Hair follicular keratinocyte (primary cell): ENCODE data around the gene ADRA2B. TPM values are rescaled to one million over a fixed set of nuclear protein-coding genes. Genes with fewer than 3 reads are reported as not detected.

ENCODE experiments used
- total RNA-seq: library from RNA; depleted of rRNA; stranded (reverse); fragments of >200 nt; gene quantifications from 2 replicates; pipeline ENCODE4 v1.2.3, GENCODE V29; 2015

The ADRA2B gene
- total RNA-seq = 0.08 TPM in 1 of 2 replicates, not detected in the other

DNA sequence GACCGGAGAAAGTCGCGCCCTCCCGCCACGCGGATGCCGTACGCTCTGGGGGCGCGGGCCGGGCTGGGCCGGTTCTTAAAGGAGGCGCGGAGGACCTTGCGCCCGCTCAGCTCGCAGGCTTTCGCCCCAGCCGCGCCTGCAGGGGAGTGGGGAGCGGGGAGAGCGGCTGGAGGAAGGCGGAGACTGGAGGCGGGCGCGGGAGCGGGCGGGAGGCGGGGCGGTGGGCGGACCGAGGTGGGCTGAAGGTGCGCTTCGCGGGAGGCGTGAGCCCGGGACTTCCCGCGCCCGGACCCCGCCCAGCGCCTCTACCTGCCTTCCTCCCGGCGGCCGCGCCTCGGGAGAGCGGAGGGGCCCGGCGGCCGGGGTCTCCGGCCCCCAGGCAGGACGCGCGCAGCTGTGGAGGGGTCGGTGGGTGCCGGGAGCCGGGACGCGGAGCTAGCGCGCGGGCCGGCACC is at the start of gene ADRA2B:
TSS of gene ADRA2B (minus strand) at position 148 of the 455 bp plus-strand sequence. CDS start 422 bp downstream, outside the sequence.

DNA sequence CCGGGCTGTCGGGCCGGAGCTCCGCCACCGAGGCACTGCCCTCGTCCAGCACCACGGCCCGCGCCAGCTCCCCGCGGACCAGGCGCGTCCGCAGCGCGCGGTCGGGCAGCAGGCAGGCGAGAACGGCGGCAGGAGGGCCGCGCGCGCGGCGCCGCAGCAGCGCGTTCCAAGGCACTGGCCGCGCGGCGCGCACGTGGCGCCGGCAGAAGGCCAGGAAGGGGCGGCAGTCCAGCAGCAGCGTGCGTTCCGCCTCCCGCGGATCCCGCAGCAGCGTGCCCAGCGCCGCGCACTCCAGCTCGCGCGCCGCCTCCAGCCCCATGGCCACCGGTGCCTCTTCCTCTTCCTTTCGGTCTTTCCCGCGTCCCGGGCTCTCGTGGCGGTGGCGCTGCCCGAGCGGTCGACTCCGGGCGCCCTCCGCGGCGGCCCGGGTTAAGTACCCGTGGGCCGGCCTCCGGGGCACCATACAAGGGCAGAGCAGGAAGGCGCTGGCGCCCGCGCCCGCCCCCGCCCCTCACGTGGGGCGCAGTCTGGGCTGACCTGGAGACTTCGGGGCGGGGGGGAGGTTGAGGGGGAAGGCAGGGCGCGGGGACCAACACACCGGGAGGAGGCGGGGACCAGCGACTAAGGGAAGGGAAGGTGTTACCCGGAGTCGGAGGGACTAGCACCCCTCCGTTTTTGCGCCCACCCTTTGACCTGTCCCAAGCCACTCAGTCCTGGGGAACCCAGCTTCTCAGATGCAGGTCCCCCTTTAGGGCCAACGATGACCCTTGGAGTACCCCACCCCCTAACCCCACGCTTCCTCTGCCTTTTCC is 28.9 kb upstream of the ADRA2B start, which contains the start of gene DUSP2:
TSS of gene DUSP2 (minus strand) at position 405 of the 812 bp plus-strand sequence. CDS start at position 319, 86 bp downstream.

DNA sequence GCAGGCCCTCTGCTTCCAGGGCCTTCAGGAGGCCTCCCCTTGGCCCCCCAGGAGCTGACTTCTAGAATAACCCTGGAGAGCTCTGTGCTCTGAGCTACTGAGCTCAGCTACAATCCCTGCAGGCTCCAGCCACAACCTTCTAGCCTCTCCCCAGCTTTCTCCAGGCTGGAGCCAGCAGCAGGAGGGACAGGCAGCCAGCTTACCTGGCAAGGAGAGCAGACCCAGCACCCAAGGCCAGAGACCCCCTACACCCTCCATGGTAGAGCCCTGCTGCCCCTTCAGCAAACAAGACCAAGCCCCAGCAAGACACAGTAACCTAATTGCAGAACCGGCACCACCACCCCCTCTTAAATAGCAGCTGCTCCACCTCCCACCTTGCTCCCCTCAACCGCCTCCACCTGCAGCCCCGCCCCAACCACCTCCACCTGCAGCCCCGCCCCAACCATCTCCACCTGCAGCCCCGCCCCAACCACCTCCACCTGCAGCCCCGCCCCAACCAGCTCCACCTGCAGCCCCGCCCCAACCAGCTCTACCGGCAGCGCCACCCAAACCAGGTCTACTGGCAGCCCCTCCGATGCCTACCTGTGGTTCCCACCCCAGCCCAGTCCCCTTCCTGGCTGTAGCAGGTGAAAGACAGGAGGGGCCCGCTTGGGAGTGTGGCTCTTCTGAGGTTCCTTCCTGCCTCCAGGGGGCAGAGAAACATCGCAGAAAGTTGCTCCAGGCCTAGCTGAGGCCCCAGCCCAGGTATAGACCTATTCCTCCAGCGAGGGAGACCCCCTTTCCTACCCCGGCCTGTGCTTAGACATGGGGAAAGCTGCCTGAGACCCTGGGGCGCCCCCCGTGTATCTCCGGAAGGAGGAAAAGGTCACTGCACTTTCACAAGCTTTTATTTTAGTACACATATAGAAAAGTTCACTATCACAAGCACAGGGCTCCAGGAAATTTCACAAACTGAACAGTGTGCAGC is 22.1 kb upstream of the ADRA2B start, which contains the start of gene ASTL:
TSS of gene ASTL (minus strand) at position 324 of the 967 bp plus-strand sequence. CDS start at position 258, 66 bp downstream.

Other genes with a start within 250 kb of the ADRA2B start
- gene ANKRD36C, start 124.7 kb downstream of the ADRA2B start, total RNA-seq = 6.7 and 7.3 TPM in 2 replicates
- 1.4 and 2.8 TPM in 2 replicates for gene GPAT2, start 81.7 kb downstream of the ADRA2B start, total RNA-seq
- gene ASTL, start 21.9 kb upstream of the ADRA2B start, total RNA-seq = not detected in 2 replicates
- gene DUSP2, start 28.9 kb upstream of the ADRA2B start, total RNA-seq = 14.1 and 14.2 TPM in 2 replicates
- gene STARD7, start 92.3 kb upstream of the ADRA2B start, total RNA-seq = 75.4 and 120 TPM in 2 replicates
- 21.2 and 21.9 TPM in 2 replicates for gene TMEM127, start 149.4 kb upstream of the ADRA2B start, total RNA-seq
- 74.4 and 78.2 TPM in 2 replicates for gene CIAO1, start 149.7 kb upstream of the ADRA2B start, total RNA-seq
- gene SNRNP200, start 189.0 kb upstream of the ADRA2B start, total RNA-seq = 48.8 and 68.5 TPM in 2 replicates
- 0.55 and 1.0 TPM in 2 replicates for gene ITPRIPL1, start 208.7 kb upstream of the ADRA2B start, total RNA-seq
- 10.9 and 38.8 TPM in 2 replicates for gene NCAPH, start 219.2 kb upstream of the ADRA2B start, total RNA-seq